Smooth muscle cell (in vitro differentiated cells): ENCODE measurements around the gene BPIFB4. TPM values are rescaled to one million over a fixed set of nuclear protein-coding genes. Genes with fewer than 3 reads are reported as not detected.

Experiments
- DNase-seq: peaks from one replicate; lab custom pipeline; 2025; ENCODE audit not compliant: unreplicated experiment; lab: John Stamatoyannopoulos, UW
- H2AFZ ChIP-seq: fragments of 200-600 bp; sonication (generic); 2 replicates; pipeline ENCODE4 v1.6.0; 2016; ENCODE audit warnings: antibody characterized with exemption, low read depth, mild to moderate bottlenecking
- H3F3A ChIP-seq: fragments of 200-600 bp; sonication (generic); 2 replicates; pipeline ENCODE4 v1.6.0; 2017; ENCODE audit warnings: antibody characterized with exemption, low read depth
- H3K27ac ChIP-seq: fragments of 200-600 bp; sonication (generic); 2 replicates; pipeline ENCODE4 v1.5.1; 2016; ENCODE audit warnings: low read depth, mild to moderate bottlenecking
- H3K27me3 ChIP-seq: fragments of 200-600 bp; sonication (generic); 2 replicates; pipeline ENCODE4 v1.6.1; 2016; ENCODE audit warnings: low read depth, mild to moderate bottlenecking
- H3K36me3 ChIP-seq: fragments of 200-600 bp; sonication (generic); 2 replicates; pipeline ENCODE4 v1.5.1; 2016; ENCODE audit warnings: low read depth
- H3K4me1 ChIP-seq: fragments of 200-600 bp; sonication (generic); 2 replicates; pipeline ENCODE4 v1.5.1; 2016; ENCODE audit warnings: low read depth
- H3K4me2 ChIP-seq: fragments of 200-600 bp; sonication (generic); 2 replicates; pipeline ENCODE4 v1.6.0; 2016; ENCODE audit warnings: mild to moderate bottlenecking
- H3K4me3 ChIP-seq: fragments of 200-600 bp; sonication (generic); 2 replicates; pipeline ENCODE4 v1.5.1; 2016; ENCODE audit warnings: mild to moderate bottlenecking
- H3K79me2 ChIP-seq: fragments of 200-600 bp; sonication (generic); 2 replicates; pipeline ENCODE4 v1.6.0; 2016; ENCODE audit warnings: low read depth, mild to moderate bottlenecking
- H3K9ac ChIP-seq: fragments of 200-600 bp; sonication (generic); 2 replicates; pipeline ENCODE4 v1.6.0; 2016; ENCODE audit warnings: low read depth
- H3K9me3 ChIP-seq: fragments of 200-600 bp; sonication (generic); replicated peaks from 2 replicates; pipeline ENCODE4 v1.5.1; 2016; ENCODE audit warnings: low read depth
- H4K20me1 ChIP-seq: fragments of 200-600 bp; sonication (generic); 2 replicates; pipeline ENCODE4 v1.6.0; 2016; ENCODE audit warnings: low read depth
- CTCF ChIP-seq: fragments of 200-600 bp; sonication (generic); IDR thresholded peaks from 2 replicates; pipeline ENCODE4 v1.5.1; 2017; ENCODE audit warnings: borderline replicate concordance, mild to moderate bottlenecking, antibody characterized with exemption; ENCODE audit not compliant: insufficient read depth, poor library complexity, severe bottlenecking
- WGBS: methylation state at CpG from one replicate; pipeline ENCODE4 v1.1.7; 2016; ENCODE audit warnings: low lambda C conversion rate; 5-methylcytosine and 5-hydroxymethylcytosine counted together
- polyA plus RNA-seq: library from polyadenylated mRNA; unstranded; fragments of >200 nt; fragmentation: Nextera tagmentation; extraction: Ambion mirVana; gene quantifications from 2 replicates; pipeline ENCODE4 v1.2.1, GENCODE V29; 2016
- total RNA-seq: library from RNA; depleted of rRNA; stranded (reverse); fragments of >200 nt; gene quantifications from 2 replicates; pipeline ENCODE4 v1.2.3, GENCODE V29; 2014

The BPIFB4 gene
- total and polyA plus RNA-seq, 2 experiments from 2014 or later, result not detected

GRCh38 chr20:33092361-33092760, 12.9 kb downstream of the BPIFB4 start:
- H3K4me2 ChIP-seq, result no peak overlapping the region
- no peak overlapping the region for H3K4me3 ChIP-seq
- WGBS, result 80% methylated on average over 3 of the region's 3 CpGs
- no peak overlapping the region for H3K27ac ChIP-seq
- no peak overlapping the region for H2AFZ ChIP-seq
- no peak for TF ChIP-seq CTCF
- no peaks in the 10 kb centered on the region for H3K4me1 ChIP-seq
- DNase-seq, result no peak
- no peaks in the 10 kb centered on the region for H3K36me3 ChIP-seq
- H4K20me1 ChIP-seq, result no peaks in the 10 kb centered on the region
- H3F3A ChIP-seq, result no peaks in the 10 kb centered on the region
- H3K79me2 ChIP-seq, result no peaks in the 10 kb centered on the region
- no peaks in the 10 kb centered on the region for H3K9me3 ChIP-seq
- no peaks in the 10 kb centered on the region for H3K27me3 ChIP-seq
- H3K9ac ChIP-seq, result no peak overlapping the region

- 88% methylated on average over 1 of the region's 1 CpG for WGBS
- Histone ChIP-seq H3K79me2 (no peaks in the 10 kb centered on the region), H3K27me3 (no peaks in the 10 kb centered on the region), H3K9me3 (no peaks in the 10 kb centered on the region), H4K20me1 (no peaks in the 10 kb centered on the region), H3K36me3 (no peaks in the 10 kb centered on the region), H3K4me3 (no peak overlapping the region), H2AFZ (no peak overlapping the region), H3F3A (no peaks in the 10 kb centered on the region), H3K4me2 (no peak overlapping the region), H3K4me1 (no peaks in the 10 kb centered on the region), H3K27ac (no peak overlapping the region), H3K9ac (no peak overlapping the region)
- TF ChIP-seq CTCF, result no peak
- DNase-seq, result no peak
Observed at GRCh38 chr20:33093074-33093473, 13.6 kb downstream of the BPIFB4 start.

- Histone ChIP-seq H3K79me2 (no peaks in the 10 kb centered on the region), H3K9ac (no peak overlapping the region), H3K27ac (no peak overlapping the region), H3F3A (no peaks in the 10 kb centered on the region), H3K9me3 (no peaks in the 10 kb centered on the region), H3K4me1 (no peaks in the 10 kb centered on the region), H2AFZ (no peak overlapping the region), H4K20me1 (no peaks in the 10 kb centered on the region), H3K4me3 (no peak overlapping the region), H3K36me3 (no peaks in the 10 kb centered on the region), H3K4me2 (no peak overlapping the region), H3K27me3 (no peaks in the 10 kb centered on the region)
- no peak for DNase-seq
- TF ChIP-seq CTCF, result no peak
- 65% methylated on average over 1 of the region's 1 CpG for WGBS
Observed at GRCh38 chr20:33093582-33093981, 14.1 kb downstream of the BPIFB4 start.

- H4K20me1 ChIP-seq, result no peaks in the 10 kb centered on the region
- H3K36me3 ChIP-seq, result no peaks in the 10 kb centered on the region
- H3K27ac ChIP-seq, result no peak overlapping the region
- no peaks in the 10 kb centered on the region for H3F3A ChIP-seq
- WGBS, result 92% methylated on average over 5 of the region's 5 CpGs
- H3K9me3 ChIP-seq, result no peaks in the 10 kb centered on the region
- no peak for TF ChIP-seq CTCF
- no peak overlapping the region for H3K4me3 ChIP-seq
- no peak overlapping the region for H3K9ac ChIP-seq
- H3K4me2 ChIP-seq, result no peak overlapping the region
- DNase-seq, result no peak
- no peak overlapping the region for H2AFZ ChIP-seq
- no peaks in the 10 kb centered on the region for H3K4me1 ChIP-seq
- H3K79me2 ChIP-seq, result no peaks in the 10 kb centered on the region
- peaks cover 3% of the 10 kb centered on the region for H3K27me3 ChIP-seq
Observed at GRCh38 chr20:33095249-33095648, 15.8 kb downstream of the BPIFB4 start.
